ENCODE data around the gene FLVCR1. TPM values are rescaled to one million over a fixed set of nuclear protein-coding genes. Genes with fewer than 3 reads are reported as not detected.
"Not testable (repeated sequence)": the region's sequence is repeated elsewhere in the genome, so short reads cannot be mapped to it uniquely, and the experiment has no call there.

The FLVCR1 gene
- total RNA-seq, 1 donor from 2014 or later: 9.3 TPM

GRCh38 chr1:212860713-212861581 lies 2.9 kb downstream of the FLVCR1 start:
- no peak for DNase-seq (ENCODE audit: low read depth in 2 of 2)

GRCh38 chr1:212862111-212862690 lies 4.1 kb downstream of the FLVCR1 start:
- no peak for DNase-seq (ENCODE audit: low read depth in 2 of 2)

- not testable (repeated sequence) for DNase-seq (ENCODE audit: low read depth in 2 of 2)
These were observed 5.3 kb downstream of the FLVCR1 start for GRCh38 chr1:212863345-212863744.

GRCh38 chr1:212864201-212864600 lies 6.1 kb downstream of the FLVCR1 start:
- no peak for DNase-seq (ENCODE audit: low read depth in 2 of 2)

- no peak for DNase-seq (ENCODE audit: low read depth in 2 of 2)
These were observed 9.1 kb downstream of the FLVCR1 start for GRCh38 chr1:212867192-212867591.

GRCh38 chr1:212871976-212872375 lies 13.9 kb downstream of the FLVCR1 start:
- no peak for DNase-seq (ENCODE audit: low read depth in 2 of 2)

GRCh38 chr1:212873518-212873917 lies 15.4 kb downstream of the FLVCR1 start:
- DNase-seq (ENCODE audit: low read depth in 2 of 2): no peak

GRCh38 chr1:212878418-212878817 lies 20.3 kb downstream of the FLVCR1 start:
- DNase-seq (ENCODE audit: low read depth in 2 of 2): no peak

- no peak for DNase-seq (ENCODE audit: low read depth in 2 of 2)
These were observed 22.0 kb downstream of the FLVCR1 start for GRCh38 chr1:212879947-212880690.

- no peak for DNase-seq (ENCODE audit: low read depth in 2 of 2)
These were observed 26.5 kb downstream of the FLVCR1 start for GRCh38 chr1:212884592-212884991.

GRCh38 chr1:212892108-212892507 lies 34.0 kb downstream of the FLVCR1 start:
- no peak for DNase-seq (ENCODE audit: low read depth in 2 of 2)

- DNase-seq (ENCODE audit: low read depth in 2 of 2): no peak
These were observed 41.8 kb downstream of the FLVCR1 start for GRCh38 chr1:212899845-212900244.

- no peak for DNase-seq (ENCODE audit: low read depth in 2 of 2)
These were observed 43.2 kb downstream of the FLVCR1 start for GRCh38 chr1:212901290-212901689.

GRCh38 chr1:212902054-212902453 lies 44.0 kb downstream of the FLVCR1 start:
- DNase-seq (ENCODE audit: low read depth in 2 of 2): no peak

GRCh38 chr1:212903664-212904063 lies 45.6 kb downstream of the FLVCR1 start:
- DNase-seq (ENCODE audit: low read depth in 2 of 2): no peak

GRCh38 chr1:212908071-212908470 lies 50.0 kb downstream of the FLVCR1 start:
- DNase-seq (ENCODE audit: low read depth in 2 of 2): not testable (repeated sequence)

GRCh38 chr1:212908971-212909370 lies 50.9 kb downstream of the FLVCR1 start:
- DNase-seq (ENCODE audit: low read depth in 2 of 2): no peak

GRCh38 chr1:212909652-212910063 lies 51.6 kb downstream of the FLVCR1 start:
- DNase-seq (ENCODE audit: low read depth in 2 of 2): no peak

- DNase-seq (ENCODE audit: low read depth in 2 of 2): not testable (repeated sequence)
These were observed 52.1 kb downstream of the FLVCR1 start for GRCh38 chr1:212910213-212910612.

- not testable (repeated sequence) for DNase-seq (ENCODE audit: low read depth in 2 of 2)
These were observed 55.6 kb downstream of the FLVCR1 start for GRCh38 chr1:212913638-212914037.

GRCh38 chr1:212914110-212914509 lies 56.0 kb downstream of the FLVCR1 start:
- DNase-seq (ENCODE audit: low read depth in 2 of 2): not testable (repeated sequence)

GRCh38 chr1:212914789-212915188 lies 56.7 kb downstream of the FLVCR1 start:
- DNase-seq (ENCODE audit: low read depth in 2 of 2): no peak

Measured in lung microvascular endothelial cell (primary cell).